NCI-H2029 (cell line): ENCODE results near the gene MAN1C1.

Experiments used
- DNase-seq: peaks from one replicate; lab custom pipeline; 2025; lab: John Stamatoyannopoulos, UW

Gene MAN1C1

GRCh38 chr1:25740071-25740470 lies 123.5 kb downstream of the MAN1C1 start:
- no peak for DNase-seq

GRCh38 chr1:25742316-25742715 lies 125.7 kb downstream of the MAN1C1 start:
- DNase-seq: no peak

- peak; percentile 88 for DNase-seq
Measured at GRCh38 chr1:25743164-25744139, 126.9 kb downstream of the MAN1C1 start.

- peak; percentile 43 for DNase-seq
Measured at GRCh38 chr1:25744140-25744581, 127.6 kb downstream of the MAN1C1 start.

GRCh38 chr1:25744636-25745425 lies 128.2 kb downstream of the MAN1C1 start:
- DNase-seq: no peak

GRCh38 chr1:25746299-25747045 lies 129.9 kb downstream of the MAN1C1 start:
- no peak for DNase-seq

- no peak for DNase-seq
Measured at GRCh38 chr1:25747046-25747719, 130.6 kb downstream of the MAN1C1 start.

GRCh38 chr1:25748531-25749205 lies 132.1 kb downstream of the MAN1C1 start:
- peak; percentile 45 for DNase-seq

GRCh38 chr1:25750923-25751605 lies 134.5 kb downstream of the MAN1C1 start:
- no peak for DNase-seq

- DNase-seq: no peak
Measured at GRCh38 chr1:25754470-25755181, 138.0 kb downstream of the MAN1C1 start.

GRCh38 chr1:25755475-25756125 lies 139.0 kb downstream of the MAN1C1 start:
- no peak for DNase-seq

- DNase-seq: no peak
Measured at GRCh38 chr1:25756215-25756614, 139.6 kb downstream of the MAN1C1 start.

GRCh38 chr1:25757151-25757845 lies 140.7 kb downstream of the MAN1C1 start:
- DNase-seq: no peak

GRCh38 chr1:25757846-25758185 lies 141.2 kb downstream of the MAN1C1 start:
- DNase-seq: no peak

GRCh38 chr1:25758466-25759070 lies 142.0 kb downstream of the MAN1C1 start:
- DNase-seq: no peak

GRCh38 chr1:25760122-25760719 lies 143.6 kb downstream of the MAN1C1 start:
- DNase-seq: no peak

GRCh38 chr1:25760871-25761270 lies 144.3 kb downstream of the MAN1C1 start:
- no peak for DNase-seq

- DNase-seq: no peak
Measured at GRCh38 chr1:25763493-25763892, 146.9 kb downstream of the MAN1C1 start.
